ENCODE data around the gene LRMDA. TPM values are rescaled to one million over a fixed set of nuclear protein-coding genes. Genes with fewer than 3 reads are reported as not detected.
A peak's percentile ranks its signal among the peaks of the same experiment; 100 is the strongest.

The LRMDA gene
- total and polyA plus RNA-seq, 2 of the 13 experiments (the other 11 are each of a cell fraction or from before 2014, with no cell fraction given), result 13.4 to 22.0 TPM

- peak; percentile 34; the same call in 1 of the 2 replicates for TF ChIP-seq NR2C2 (CRISPR knock-in tag; IDR thresholded peaks at IDR 0.05; ENCODE audit: borderline replicate concordance)
- TF ChIP-seq ZBTB44 (CRISPR knock-in tag; IDR thresholded peaks at IDR 0.05), result no peak
- TF ChIP-seq REPIN1 (CRISPR knock-in tag; IDR thresholded peaks at IDR 0.05; ENCODE audit: borderline replicate concordance, low read depth), result 0 out of 2 replicates have a peak, but pooled peaks have one; percentile 36
- TF ChIP-seq ASH2L (IDR thresholded peaks at IDR 0.05; ENCODE audit: insufficient read length, low read depth, low read length), result no peak
- no peak for TF ChIP-seq ZNF274 (CRISPR knock-in tag; IDR thresholded peaks at IDR 0.05)
- TF ChIP-seq GATAD2A (CRISPR knock-in tag; IDR thresholded peaks at IDR 0.05), result peak; percentile 33; the same call in 1 of the 2 replicates
- peak; percentile 66; the same call in 1 of the 2 replicates for TF ChIP-seq CEBPB (IDR thresholded peaks at IDR 0.05; ENCODE audit: borderline replicate concordance, low read depth, low read length)
- no peak for TF ChIP-seq ZNF407 (CRISPR knock-in tag; IDR thresholded peaks at IDR 0.05; ENCODE audit: not compliant biosample characterization)
- TF ChIP-seq CEBPG (CRISPR knock-in tag; IDR thresholded peaks at IDR 0.05), result peak; percentile 53; the same call in 1 of the 2 replicates
- TF ChIP-seq ZNF652 (CRISPR knock-in tag; IDR thresholded peaks at IDR 0.05; ENCODE audit: borderline replicate concordance, low read depth), result no peak
- 0 out of 2 replicates have a peak, but pooled peaks have one; percentile 39 for TF ChIP-seq ZBED4 (CRISPR knock-in tag; IDR thresholded peaks at IDR 0.05; ENCODE audit: borderline replicate concordance)
- TF ChIP-seq REXO4 (CRISPR knock-in tag; IDR thresholded peaks at IDR 0.05; ENCODE audit: borderline replicate concordance), result no peak
- TF ChIP-seq ZBTB33 (CRISPR knock-in tag; IDR thresholded peaks at IDR 0.05), result no peak
- no peak for TF ChIP-seq ZSCAN25 (CRISPR knock-in tag; IDR thresholded peaks at IDR 0.05)
These were observed 188.2 kb downstream of the LRMDA start (continued) for GRCh38 chr10:75619635-75620034.

All from HepG2 (cell line).